Adrenal gland (tissue), 5 donors: ENCODE measurements around the gene GCN1.

Experiments
- POLR2A ChIP-seq, 2 donors: fragments of 450-650 bp; IDR thresholded peaks; one replicate each; pipeline ENCODE4 v1.6.1; 2017; ENCODE audit warnings: antibody characterized with exemption in 2 of 2, mild to moderate bottlenecking in 2 of 2, moderate library complexity in 1 of 2
- TF ChIP-seq, protein P1 (sequence below), 6 experiments: fragments of 450-650 bp in 4 of 6; fragments of 200-600 bp in 2 of 6; sonication (generic) in 1 of 6; IDR thresholded peaks; 1 replicate in 5 of 6; 2 replicates in 1 of 6; pipeline versions ENCODE4 v1.5.1 to v1.8.0; 2016 to 2021; ENCODE audit warnings: antibody characterized with exemption in 6 of 6, mild to moderate bottlenecking in 2 of 6, moderate library complexity in 1 of 6
- donor health status: DM: no; HTN: no; CAD: no.

GRCh38 chr12:120144215-120144614 is 50.3 kb downstream of the GCN1 start:
- TF ChIP-seq, protein P1, sequence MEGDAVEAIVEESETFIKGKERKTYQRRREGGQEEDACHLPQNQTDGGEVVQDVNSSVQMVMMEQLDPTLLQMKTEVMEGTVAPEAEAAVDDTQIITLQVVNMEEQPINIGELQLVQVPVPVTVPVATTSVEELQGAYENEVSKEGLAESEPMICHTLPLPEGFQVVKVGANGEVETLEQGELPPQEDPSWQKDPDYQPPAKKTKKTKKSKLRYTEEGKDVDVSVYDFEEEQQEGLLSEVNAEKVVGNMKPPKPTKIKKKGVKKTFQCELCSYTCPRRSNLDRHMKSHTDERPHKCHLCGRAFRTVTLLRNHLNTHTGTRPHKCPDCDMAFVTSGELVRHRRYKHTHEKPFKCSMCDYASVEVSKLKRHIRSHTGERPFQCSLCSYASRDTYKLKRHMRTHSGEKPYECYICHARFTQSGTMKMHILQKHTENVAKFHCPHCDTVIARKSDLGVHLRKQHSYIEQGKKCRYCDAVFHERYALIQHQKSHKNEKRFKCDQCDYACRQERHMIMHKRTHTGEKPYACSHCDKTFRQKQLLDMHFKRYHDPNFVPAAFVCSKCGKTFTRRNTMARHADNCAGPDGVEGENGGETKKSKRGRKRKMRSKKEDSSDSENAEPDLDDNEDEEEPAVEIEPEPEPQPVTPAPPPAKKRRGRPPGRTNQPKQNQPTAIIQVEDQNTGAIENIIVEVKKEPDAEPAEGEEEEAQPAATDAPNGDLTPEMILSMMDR (IDR thresholded peaks at IDR 0.05): no peak
- TF ChIP-seq POLR2A (IDR thresholded peaks at IDR 0.05): no peak
